C4-2B (cell line): ENCODE results near the gene UBR1.

ENCODE experiments used
- CTCF ChIP-seq: fragments of 450-650 bp; conservative IDR thresholded peaks from 2 replicates; pipeline ENCODE4 v1.5.1; 2017; ENCODE audit warnings: mild to moderate bottlenecking
- ZFX ChIP-seq: fragments of 450-650 bp; IDR thresholded peaks from 2 replicates; pipeline ENCODE4 v1.6.1; 2017

DNA sequence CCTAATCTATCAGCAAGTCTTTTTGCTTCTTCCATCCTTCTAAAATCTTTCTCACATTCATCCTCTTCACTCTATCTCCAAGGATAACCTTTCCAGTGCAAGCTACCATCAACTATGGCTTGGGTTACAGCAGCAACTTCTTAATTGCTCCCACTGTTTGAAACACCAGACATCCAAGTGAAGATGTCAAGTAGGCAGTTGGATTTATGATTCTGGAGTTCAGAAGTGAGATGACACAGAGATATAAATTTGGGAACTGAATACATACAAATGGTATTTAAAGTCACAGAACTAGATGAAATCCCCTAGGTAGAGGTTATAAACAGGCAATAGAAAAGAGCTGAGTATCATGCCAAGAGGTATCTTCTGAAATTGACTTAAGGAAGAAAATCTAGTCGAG is 3.7 kb downstream of the UBR1 start:
- TF ChIP-seq CTCF = no peak
- no peak for TF ChIP-seq ZFX
